Adrenal gland (tissue), 5 donors: ENCODE results near the gene TMEM39B.

Experiments used
- POLR2A ChIP-seq, 2 donors: fragments of 450-650 bp; IDR thresholded peaks; one replicate each; pipeline ENCODE4 v1.6.1; 2017; ENCODE audit warnings: antibody characterized with exemption in 2 of 2, mild to moderate bottlenecking in 2 of 2, moderate library complexity in 1 of 2
- TF ChIP-seq, protein P1 (sequence below), 6 experiments: fragments of 450-650 bp in 4 of 6; fragments of 200-600 bp in 2 of 6; sonication (generic) in 1 of 6; IDR thresholded peaks; 1 replicate in 5 of 6; 2 replicates in 1 of 6; pipeline versions ENCODE4 v1.5.1 to v1.8.0; 2016 to 2021; ENCODE audit warnings: antibody characterized with exemption in 6 of 6, mild to moderate bottlenecking in 2 of 6, moderate library complexity in 1 of 6
- donor health status: DM: no; HTN: no; CAD: no.

DNA sequence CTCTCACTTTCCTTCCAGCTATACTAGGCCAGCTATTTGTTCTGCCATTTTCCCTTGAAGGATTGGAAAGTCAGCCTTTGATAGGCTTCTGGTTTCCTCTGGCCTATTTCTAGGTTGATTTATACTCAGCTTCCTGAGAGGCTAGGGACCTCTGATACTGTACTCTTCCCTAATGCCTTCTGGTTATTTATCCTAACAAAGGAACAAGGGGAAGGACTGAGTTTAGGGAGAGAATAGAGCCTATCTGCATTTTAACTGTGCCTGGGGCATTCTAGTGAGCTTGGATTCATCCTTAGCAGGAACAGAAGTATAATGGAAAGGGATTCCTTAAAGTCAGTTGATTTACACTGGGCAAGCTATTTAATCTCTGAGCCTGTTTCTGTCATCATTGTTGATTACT, 11.8 kb upstream of the TMEM39B start:
- TF ChIP-seq POLR2A (IDR thresholded peaks at IDR 0.05), result no peak
- TF ChIP-seq, protein P1, sequence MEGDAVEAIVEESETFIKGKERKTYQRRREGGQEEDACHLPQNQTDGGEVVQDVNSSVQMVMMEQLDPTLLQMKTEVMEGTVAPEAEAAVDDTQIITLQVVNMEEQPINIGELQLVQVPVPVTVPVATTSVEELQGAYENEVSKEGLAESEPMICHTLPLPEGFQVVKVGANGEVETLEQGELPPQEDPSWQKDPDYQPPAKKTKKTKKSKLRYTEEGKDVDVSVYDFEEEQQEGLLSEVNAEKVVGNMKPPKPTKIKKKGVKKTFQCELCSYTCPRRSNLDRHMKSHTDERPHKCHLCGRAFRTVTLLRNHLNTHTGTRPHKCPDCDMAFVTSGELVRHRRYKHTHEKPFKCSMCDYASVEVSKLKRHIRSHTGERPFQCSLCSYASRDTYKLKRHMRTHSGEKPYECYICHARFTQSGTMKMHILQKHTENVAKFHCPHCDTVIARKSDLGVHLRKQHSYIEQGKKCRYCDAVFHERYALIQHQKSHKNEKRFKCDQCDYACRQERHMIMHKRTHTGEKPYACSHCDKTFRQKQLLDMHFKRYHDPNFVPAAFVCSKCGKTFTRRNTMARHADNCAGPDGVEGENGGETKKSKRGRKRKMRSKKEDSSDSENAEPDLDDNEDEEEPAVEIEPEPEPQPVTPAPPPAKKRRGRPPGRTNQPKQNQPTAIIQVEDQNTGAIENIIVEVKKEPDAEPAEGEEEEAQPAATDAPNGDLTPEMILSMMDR (IDR thresholded peaks at IDR 0.05), result no peak
